SH-SY5Y (cell line): Measurements from ENCODE around the gene DEFB132.

ENCODE experiments used
- GATA2 ChIP-seq: IDR thresholded peaks from 2 replicates; pipeline ENCODE4 v1.6.1; 2011; ENCODE audit warnings: mild to moderate bottlenecking, low read depth, low read length
- GATA3 ChIP-seq: IDR thresholded peaks from 2 replicates; pipeline ENCODE4 v1.6.1; 2011; ENCODE audit warnings: low read depth, mild to moderate bottlenecking, low read length, moderate library complexity

The DEFB132 gene, protein sequence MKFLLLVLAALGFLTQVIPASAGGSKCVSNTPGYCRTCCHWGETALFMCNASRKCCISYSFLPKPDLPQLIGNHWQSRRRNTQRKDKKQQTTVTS

DNA sequence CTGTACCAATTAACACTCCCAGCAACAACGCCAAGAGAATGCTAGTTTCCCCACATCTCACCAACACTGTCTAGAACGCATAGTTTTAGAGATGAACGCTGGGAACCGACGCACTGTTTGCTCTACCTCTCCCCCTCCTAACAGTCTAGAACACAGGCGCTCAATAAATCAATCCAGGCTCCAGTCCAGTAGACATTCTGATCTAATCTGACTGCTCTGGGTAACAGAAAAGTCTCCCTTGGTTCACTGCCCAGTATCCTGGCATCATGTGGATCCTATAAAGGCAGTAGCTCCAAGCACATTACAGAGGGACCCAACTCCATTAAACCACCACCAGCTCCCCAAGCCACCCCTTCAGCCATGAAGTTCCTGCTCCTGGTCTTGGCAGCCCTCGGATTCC, at the start of gene DEFB132:
DEFB132 (plus strand) TSS at position 306 of the 400 bp plus-strand sequence; CDS start at position 361, 55 bp downstream.
- TF ChIP-seq GATA3: no peak
- TF ChIP-seq GATA2: peak; percentile 65; the same call in 1 of the 2 replicates

DNA sequence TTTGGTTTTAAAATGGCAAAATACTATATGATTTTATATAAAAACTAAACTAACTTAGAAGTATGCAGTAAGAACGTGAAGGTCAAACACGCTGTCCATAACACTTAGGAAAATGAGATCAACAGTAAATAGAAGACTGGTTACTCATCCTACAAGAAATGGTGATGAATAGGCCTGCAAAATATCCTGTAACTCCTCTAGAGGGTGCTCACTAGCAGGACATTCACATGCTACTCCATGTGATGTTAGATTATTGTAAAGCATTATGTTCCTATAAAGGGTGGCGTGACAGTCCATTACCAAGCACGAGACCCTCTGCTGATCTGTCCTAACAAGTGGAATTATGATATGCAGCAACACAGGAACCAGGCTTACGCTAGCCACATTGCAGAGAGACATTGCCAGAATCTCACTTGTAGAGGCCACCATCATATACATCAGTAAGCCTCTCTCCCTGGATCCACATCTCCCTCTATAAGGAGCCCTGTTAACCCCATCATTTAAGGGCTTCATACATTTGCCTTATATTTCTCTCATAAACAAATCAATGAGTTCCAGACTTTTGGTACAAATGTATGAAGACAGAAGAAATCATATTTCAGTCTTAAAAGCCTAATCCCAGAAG, 48.5 kb upstream of the DEFB132 start:
- TF ChIP-seq GATA3 (no peak), GATA2 (no peak)

DNA sequence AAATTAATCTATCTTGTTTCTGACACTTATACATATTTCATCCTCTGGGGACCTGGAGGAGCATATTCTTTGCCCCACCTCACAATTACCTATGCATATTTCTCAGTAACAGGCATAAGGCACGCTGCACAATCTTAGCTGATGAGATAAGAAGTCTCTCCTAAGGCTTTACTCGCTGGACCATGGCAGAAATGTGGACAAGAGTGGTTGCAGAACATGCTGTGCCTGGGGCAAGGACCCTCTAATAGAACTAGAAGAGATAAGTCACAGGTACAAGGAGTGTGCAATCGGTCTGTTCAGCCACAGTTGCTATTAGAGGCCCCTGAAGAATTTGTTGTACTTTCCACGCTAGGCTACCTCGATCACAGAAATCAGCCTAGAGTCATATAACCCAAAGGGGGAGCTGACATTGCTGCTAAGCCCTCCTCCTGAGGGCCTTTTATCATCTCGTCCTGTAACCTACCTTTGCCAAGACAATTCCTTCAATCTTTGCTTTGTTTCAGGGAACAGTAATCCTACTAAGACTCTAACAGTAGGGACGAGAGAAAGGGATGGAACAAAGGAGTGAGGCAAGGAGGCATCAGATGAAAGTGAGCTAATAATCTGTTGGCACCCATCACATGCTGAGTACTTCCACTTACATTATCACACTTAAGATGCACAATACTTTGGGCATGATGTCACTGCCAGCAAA, 46.6 kb upstream of the DEFB132 start:
- TF ChIP-seq GATA3: no peak
- no peak for TF ChIP-seq GATA2

DNA sequence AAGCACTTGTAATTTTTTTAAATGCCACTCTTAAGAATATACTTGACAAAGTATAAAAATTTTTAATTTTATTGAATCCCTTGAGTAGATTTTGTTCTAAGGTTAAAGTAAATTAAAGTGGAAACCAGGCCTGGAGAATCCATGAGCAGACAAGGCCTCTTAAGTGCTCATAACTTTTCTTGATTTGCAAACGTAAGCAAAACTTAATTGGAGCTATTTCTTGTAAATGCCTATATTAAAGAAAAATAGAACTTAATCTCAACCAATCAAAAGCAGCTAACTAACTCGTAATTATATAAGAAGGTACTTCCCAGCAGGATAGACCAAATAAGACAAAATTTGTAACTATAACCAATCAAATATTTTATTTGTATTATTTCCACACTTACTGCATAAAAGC, 43.1 kb upstream of the DEFB132 start:
- TF ChIP-seq GATA3 (no peak), GATA2 (no peak)

DNA sequence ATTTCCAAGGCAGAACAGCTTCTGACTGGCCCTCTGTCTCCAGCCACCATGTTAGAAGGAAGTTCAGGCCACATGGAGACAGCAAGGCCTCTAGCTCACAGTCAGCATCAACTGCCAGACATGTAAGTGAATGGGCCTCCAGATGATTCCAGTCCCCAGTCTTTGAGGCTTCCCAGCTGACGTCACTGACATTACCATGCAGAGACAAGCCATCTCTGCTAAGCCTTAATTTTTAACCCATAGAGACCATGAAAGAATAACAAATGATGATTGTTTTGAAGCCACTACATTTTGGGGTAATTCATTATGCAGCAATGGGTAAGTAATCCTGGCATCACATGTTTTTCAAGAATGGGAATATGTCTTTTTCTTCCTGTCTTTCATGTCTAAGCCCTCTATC, 41.7 kb upstream of the DEFB132 start:
- TF ChIP-seq GATA3 (no peak), GATA2 (no peak)

DNA sequence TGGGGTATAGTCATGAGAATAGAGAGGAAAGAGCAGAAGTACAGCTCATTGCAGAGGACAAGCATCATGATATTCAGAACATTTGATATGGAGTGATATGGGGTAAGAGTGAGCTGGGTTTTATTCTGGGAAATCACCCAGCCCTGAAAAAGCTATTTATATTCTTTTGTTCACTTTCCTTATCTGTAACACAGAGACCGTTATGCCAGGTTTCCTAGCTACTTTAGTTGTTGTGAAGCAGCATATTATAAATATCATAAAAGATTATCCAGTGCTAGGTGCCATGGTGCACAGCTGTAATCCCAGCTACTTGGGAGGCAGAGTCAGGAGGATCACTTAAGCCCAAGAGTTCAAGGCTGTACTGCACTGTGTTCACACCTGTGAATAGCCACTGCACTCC, 40.3 kb upstream of the DEFB132 start:
- no peak for TF ChIP-seq GATA2
- no peak for TF ChIP-seq GATA3

DNA sequence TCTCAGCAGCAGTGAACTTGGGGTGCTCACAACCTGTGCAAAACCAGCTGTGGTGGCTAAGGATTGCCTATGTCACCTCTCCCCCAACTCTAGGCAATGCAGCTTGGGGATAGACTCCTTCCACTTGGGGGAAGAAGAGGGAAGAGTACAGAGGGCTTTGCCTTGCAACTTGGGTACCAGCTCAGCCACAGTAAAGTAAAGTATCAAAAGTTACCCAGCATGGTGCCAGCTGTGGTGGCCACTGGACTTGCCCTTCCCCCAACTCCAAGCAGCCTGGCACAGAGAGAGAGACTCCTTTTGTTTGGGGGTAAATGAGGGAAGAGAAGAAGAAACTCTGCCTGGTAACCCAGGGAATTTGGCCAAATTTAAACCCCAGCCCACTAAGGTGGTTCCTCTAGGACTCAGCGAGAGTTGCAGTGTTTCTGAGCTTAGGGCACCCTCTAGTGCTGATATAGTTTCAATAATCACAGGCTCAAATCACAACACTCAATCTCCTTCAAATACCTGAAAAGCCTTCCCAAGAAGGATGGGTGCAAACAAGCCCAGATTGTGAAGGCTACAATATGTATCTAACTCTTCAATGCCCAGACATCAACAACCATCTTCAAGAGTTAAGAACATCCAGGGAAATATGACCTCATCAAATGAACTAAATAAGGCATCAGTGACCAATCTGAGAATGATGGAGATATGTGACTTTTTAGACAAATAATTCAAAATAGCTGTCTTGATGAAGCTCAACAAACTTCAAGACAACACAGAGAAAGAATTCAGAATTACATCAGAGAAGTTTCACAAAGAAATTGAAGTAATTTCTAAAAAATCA, 38.0 kb upstream of the DEFB132 start:
- TF ChIP-seq GATA3 (no peak), GATA2 (no peak)

DNA sequence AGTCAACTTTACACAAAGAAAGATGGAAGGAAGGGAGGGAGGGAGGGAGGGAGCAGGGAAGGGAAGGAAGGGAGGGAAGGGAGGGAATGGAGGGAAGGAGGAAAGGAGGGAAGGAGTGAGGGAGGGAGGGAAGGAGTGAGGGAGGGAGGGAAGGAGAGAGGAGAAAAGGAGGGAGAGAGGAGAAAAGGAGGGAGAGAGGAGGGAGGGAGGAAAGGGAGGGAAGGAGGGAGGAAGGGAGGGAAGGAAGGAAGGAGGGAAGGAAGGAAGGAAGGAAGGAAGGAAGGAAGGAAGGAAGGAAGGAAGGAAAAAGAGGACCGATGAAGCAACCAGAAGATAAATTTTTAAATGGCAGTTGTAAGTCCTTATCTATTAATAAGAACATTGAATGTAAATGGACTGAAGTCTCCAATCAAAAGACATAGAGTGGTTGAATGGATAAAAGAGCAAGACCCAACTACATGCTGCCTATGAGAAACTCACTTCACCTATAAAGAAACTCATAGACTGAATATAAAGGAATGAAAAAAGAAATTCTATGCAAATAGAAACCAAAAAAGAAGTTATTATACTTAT, 36.2 kb upstream of the DEFB132 start:
- TF ChIP-seq GATA2 (no peak), GATA3 (no peak)

DNA sequence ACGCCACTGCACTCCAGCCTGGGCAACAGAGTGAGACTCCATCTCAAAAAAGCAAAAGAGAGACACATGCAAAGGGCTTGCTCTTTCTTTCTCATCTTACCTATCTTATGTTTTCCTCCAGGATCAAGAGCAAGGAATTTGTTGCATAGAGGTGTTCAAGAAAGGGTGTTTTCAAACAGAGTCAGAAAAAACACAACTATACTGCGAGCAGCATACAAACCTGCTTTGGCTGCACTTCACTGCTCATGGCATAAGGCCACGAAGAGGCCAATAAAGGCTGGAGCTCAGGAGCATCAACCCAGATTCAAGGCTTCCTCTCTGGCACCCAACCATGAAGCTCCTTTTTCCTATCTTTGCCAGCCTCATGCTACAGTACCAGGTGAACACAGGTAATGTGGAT, 30.6 kb upstream of the DEFB132 start, which contains the start of gene DEFB129:
DEFB129 (plus strand) TSS at position 301 of the 400 bp plus-strand sequence; CDS start at position 332, 31 bp downstream.
- TF ChIP-seq GATA3: no peak
- no peak for TF ChIP-seq GATA2

DNA sequence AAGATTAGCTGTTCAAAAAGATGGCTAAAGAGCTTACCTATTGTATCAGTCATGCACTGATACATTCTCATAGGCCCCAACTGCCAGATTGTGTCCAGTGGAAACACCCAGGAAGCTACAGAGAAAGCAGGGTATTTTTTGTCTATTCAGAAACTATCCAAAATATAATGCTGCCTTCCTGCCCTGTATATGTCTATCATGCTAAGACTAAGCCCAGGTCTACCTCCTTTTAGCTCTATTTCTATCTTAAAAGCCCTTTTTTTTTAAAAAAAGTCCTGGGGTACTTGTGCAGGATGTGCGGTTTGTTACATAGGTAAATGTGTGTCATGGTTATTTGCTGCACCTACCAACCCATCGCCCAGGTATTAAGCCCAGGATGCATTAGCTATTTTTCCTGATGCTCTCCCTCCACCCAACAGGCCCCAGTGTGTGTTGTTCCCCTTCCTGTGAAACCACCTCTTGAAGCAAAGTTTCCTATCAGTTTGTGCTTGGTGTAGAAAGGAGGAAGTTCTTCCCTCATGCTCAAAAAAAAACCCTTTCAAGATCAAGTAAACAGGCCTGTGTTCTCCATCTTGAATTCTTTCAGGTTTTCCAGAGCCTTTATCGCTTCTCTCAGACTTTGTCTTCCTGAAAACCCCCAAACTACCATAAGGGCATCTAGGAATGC, 30.0 kb upstream of the DEFB132 start:
- TF ChIP-seq GATA3 (no peak), GATA2 (no peak)

DNA sequence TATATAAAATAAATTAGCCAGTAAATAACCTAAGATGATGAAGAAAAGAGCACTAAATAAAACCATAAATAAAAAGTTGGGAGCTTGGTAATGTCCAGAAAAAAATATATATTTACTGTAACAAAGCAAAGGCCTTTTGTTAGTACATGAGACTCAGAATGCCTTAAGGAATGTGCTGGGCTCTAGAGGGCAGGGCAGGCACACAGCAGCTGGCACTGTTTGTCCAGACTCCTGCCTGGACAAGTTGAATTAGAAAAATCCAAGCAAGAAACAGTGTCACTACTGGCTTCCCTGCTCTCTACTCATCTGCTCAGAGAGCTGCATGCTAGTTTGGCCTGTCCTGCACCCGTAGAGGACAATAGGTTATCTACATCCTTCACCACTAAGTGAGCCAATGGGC, 21.6 kb upstream of the DEFB132 start:
- TF ChIP-seq GATA2 (no peak), GATA3 (no peak)

DNA sequence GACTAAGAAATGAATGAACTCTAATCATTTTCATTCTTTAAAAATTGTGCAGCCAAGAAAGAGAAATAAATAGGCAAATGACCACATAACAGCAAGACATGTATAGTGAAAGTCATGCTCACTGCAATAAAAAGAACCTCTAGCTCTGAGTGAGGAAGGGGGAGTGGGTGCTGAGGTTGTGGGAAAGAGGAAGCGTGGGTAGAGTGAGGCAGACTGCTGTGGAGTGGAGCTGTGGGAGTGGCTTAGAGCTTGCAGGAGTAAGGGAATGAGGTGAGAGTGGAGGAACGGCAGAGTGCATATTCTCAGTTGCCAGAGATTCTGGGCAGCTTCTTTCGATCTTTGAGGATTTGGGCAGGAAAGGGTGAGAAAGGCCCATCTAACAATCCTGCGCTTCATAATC, 20.0 kb upstream of the DEFB132 start:
- no peak for TF ChIP-seq GATA2
- no peak for TF ChIP-seq GATA3

DNA sequence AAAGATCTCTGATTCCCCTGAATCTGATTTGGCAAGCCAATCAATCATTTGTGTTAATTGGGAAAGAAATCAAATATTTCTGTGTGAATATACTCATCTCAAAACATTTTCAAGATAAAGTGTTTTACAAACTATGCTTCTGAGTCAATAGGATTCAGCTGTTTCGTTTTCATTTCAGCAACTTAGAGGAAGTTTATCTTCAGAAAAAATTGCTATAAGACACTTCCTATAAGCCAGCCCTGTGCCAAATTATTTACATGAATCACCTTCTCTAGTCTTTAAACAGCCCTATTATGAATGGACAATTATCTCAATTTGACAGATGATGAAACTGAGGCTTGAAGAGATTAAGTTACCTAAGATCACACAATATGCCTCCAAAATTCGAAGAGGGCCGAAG, 19.6 kb upstream of the DEFB132 start:
- TF ChIP-seq GATA2 (no peak), GATA3 (no peak)
